Spleen (tissue), 11 donors: ENCODE measurements around the gene SLC25A1. TPM values are rescaled to one million over a fixed set of nuclear protein-coding genes. Genes with fewer than 3 reads are reported as not detected.

Experiments used
- DNase-seq: peaks from one replicate; pipeline ENCODE4 v3.0.0-alpha.2; 2020
- H3K27ac ChIP-seq, 8 donors: fragments of 200-600 bp; sonication (generic) in 7 of 8; 1 replicate in 4 of 8; 2 replicates in 4 of 8; pipeline versions ENCODE4 v1.5.0 to v1.8.0; 2016 to 2021; ENCODE audit warnings: inconsistent platforms in 4 of 8, mild to moderate bottlenecking in 4 of 8, moderate library complexity in 1 of 8
- H3K27me3 ChIP-seq, 7 donors: fragments of 200-600 bp; sonication (generic) in 6 of 7; replicated peaks in 1 of 7; 1 replicate in 4 of 7; 2 replicates in 3 of 7; pipeline versions ENCODE4 v1.5.0 to v1.8.0; 2016 to 2021; ENCODE audit warnings: inconsistent platforms in 3 of 7, mild to moderate bottlenecking in 1 of 7
- H3K36me3 ChIP-seq, 6 donors: fragments of 200-600 bp; sonication (generic) in 5 of 6; 1 replicate in 4 of 6; 2 replicates in 2 of 6; pipeline versions ENCODE4 v1.5.0 to v1.8.0; 2016 to 2021; ENCODE audit warnings: inconsistent platforms in 2 of 6
- H3K4me1 ChIP-seq, 6 donors: fragments of 200-600 bp; sonication (generic) in 5 of 6; 1 replicate in 3 of 6; 2 replicates in 3 of 6; pipeline versions ENCODE4 v1.5.0 to v1.8.0; 2016 to 2021; ENCODE audit warnings: inconsistent platforms in 3 of 6
- H3K4me3 ChIP-seq, 8 donors: fragments of 200-600 bp; sonication (generic) in 7 of 8; 1 replicate in 4 of 8; 2 replicates in 4 of 8; pipeline versions ENCODE4 v1.5.0 to v1.8.0; 2016 to 2021; ENCODE audit warnings: inconsistent platforms in 4 of 8, mild to moderate bottlenecking in 4 of 8, moderate library complexity in 2 of 8
- H3K9me3 ChIP-seq, 8 donors: fragments of 200-600 bp; sonication (generic) in 7 of 8; 1 replicate in 4 of 8; 2 replicates in 4 of 8; pipeline versions ENCODE4 v1.5.0 to v1.8.0; 2016 to 2021; ENCODE audit warnings: inconsistent platforms in 4 of 8
- POLR2A ChIP-seq, 3 donors: fragments of 450-650 bp; IDR thresholded peaks; one replicate each; pipeline ENCODE4 v1.5.1; 2017; ENCODE audit warnings: antibody characterized with exemption in 3 of 3, mild to moderate bottlenecking in 1 of 3
- POLR2AphosphoS5 ChIP-seq, 3 donors: sonication (generic); formaldehyde crosslinking; IDR thresholded peaks; one replicate each; pipeline ENCODE4 v1.5.1; 2017; ENCODE audit warnings: antibody characterized with exemption in 3 of 3
- WGBS, 5 donors: extraction: QIAGEN DNeasy Blood & Tissue Kit in 3 of 5; methylation state at CpG; one replicate each; pipeline versions ENCODE4 v1.1.5 to v1.1.7; 2013 to 2018; 5-methylcytosine and 5-hydroxymethylcytosine counted together
- intact Hi-C: fragments of 100-400 bp; cut with DNase I; formaldehyde crosslinking; loops from one replicate; pipeline ENCODE4 v1.15.0; 2023; ENCODE audit warnings: low total_unique reads
- polyA plus RNA-seq, 3 donors: library from polyadenylated mRNA; stranded (reverse); fragments of 200-250 nt; gene quantifications; one replicate each; pipeline ENCODE4 v1.2.1, GENCODE V29; 2013
- total RNA-seq, 7 donors: library from RNA; depleted of rRNA in 3 of 7; stranded (reverse); fragments of >200 nt in 3 of 7; fragmentation: NEBNext Ultra II Directional in 4 of 7; extraction: Animal tissue kit (Norgen Biotek cat#: 25700) in 4 of 7; gene quantifications; one replicate each; pipeline versions ENCODE4 v1.1.0 to v1.2.1, GENCODE V29; 2016 to 2021
- TF ChIP-seq, protein P1 (sequence below), 11 experiments: fragments of 200-600 bp in 7 of 11; fragments of 450-650 bp in 4 of 11; sonication (generic) in 4 of 11; IDR thresholded peaks in 8 of 11; conservative IDR thresholded peaks in 3 of 11; 1 replicate in 7 of 11; 2 replicates in 4 of 11; pipeline versions ENCODE4 v1.4.0 to v1.8.0; 2016 to 2021; ENCODE audit warnings: antibody characterized with exemption in 11 of 11, inconsistent platforms in 4 of 11, mild to moderate bottlenecking in 1 of 11
- donor health status: healthy with polysubstance abuse.
- donor health status: DM: no; HTN: no; CAD: no; lungs with moderate emphysema.
- donor health status: DM: no; HTN: no; CAD: no.
- donor health status: Bipolar disorder and iron deficiency.
- donor health status: healthy.
- donor health status: DM: no; HTN: no; CAD: no.
- donor health status: DM: yes; HTN: yes; CAD: no.

The SLC25A1 gene
- total and polyA plus RNA-seq, 10 donors = 23.5 to 59.7 (median 35.9) TPM

DNA sequence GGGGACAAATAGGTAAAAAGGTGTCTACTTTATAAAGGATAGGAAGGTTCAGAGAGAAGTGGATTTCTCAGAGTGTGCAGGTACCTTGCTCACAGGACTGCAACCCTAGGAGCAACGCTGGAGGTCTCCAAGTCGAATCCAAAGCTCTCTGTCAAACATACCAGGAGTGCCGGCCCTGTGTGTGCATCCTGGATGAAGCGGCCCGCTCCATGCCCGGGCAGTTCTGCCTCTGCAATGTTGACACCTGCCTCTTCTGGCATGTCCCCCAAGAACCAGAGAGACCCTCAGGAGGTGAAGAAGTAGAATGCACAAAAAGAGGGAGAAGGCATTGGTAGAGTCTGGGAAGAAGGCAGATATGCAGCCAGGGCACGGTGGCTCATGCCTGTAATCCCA, 50.5 kb downstream of the SLC25A1 start:
- TF ChIP-seq POLR2A (IDR thresholded peaks at IDR 0.05) (no peak), POLR2AphosphoS5 (IDR thresholded peaks at IDR 0.05) (no peak)
- TF ChIP-seq, protein P1, sequence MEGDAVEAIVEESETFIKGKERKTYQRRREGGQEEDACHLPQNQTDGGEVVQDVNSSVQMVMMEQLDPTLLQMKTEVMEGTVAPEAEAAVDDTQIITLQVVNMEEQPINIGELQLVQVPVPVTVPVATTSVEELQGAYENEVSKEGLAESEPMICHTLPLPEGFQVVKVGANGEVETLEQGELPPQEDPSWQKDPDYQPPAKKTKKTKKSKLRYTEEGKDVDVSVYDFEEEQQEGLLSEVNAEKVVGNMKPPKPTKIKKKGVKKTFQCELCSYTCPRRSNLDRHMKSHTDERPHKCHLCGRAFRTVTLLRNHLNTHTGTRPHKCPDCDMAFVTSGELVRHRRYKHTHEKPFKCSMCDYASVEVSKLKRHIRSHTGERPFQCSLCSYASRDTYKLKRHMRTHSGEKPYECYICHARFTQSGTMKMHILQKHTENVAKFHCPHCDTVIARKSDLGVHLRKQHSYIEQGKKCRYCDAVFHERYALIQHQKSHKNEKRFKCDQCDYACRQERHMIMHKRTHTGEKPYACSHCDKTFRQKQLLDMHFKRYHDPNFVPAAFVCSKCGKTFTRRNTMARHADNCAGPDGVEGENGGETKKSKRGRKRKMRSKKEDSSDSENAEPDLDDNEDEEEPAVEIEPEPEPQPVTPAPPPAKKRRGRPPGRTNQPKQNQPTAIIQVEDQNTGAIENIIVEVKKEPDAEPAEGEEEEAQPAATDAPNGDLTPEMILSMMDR (IDR thresholded peaks at IDR 0.05 in 8 of 11, conservative IDR thresholded peaks at IDR 0.05 in 3 of 11) = no peak
- no peaks in the 10 kb centered on the region for H3K9me3 ChIP-seq
- intact Hi-C loops = no loop called here
- H3K27ac ChIP-seq = no peak overlapping the region
- peaks cover 0 to 27% (median 8%) of the 10 kb centered on the region in 6 donors for H3K36me3 ChIP-seq
- no peaks in the 10 kb centered on the region for H3K27me3 ChIP-seq
- H3K4me1 ChIP-seq = peaks cover 0 to 4% (median 3%) of the 10 kb centered on the region in 6 donors
- DNase-seq = no peak
- 85 to 93% (median 91%) methylated on average over 7 of the region's 7 CpGs for WGBS, 5 donors
- no peak overlapping the region for H3K4me3 ChIP-seq

DNA sequence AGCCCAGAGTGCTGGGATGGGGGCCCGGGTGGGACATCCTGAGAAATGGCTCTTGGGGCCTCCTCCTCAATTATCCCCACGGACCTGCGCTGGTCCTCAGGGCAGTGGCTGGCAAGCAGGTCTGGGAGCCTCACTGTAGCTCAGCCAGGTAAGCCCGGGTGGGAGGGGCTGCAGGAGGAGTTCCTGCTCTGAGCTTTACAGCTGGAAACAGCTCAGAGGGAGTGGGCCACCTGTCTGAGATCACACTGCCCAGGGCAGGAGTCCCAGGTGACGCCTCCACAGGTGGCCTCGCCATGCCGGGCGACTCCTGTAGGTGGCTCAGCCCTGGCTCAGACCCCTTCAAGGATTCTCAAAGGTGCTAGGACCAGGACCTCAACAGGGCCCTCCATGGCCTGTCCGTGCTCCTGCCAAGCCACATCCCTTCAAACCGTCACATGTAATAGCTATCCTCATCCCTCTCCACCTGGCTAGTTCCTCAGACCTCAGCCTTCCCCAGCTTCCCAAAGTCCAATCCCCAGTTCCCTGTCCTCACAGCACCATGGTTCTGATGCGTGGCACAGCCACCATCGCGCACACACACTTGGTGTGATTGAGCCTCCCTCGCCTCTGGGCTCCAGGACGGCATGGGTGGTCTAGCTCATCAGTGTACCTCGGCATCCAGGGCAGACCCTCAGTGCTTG, 51.1 kb downstream of the SLC25A1 start:
- H3K27ac ChIP-seq = no peak overlapping the region
- intact Hi-C loops = no loop called here
- no peaks in the 10 kb centered on the region for H3K27me3 ChIP-seq
- H3K36me3 ChIP-seq = peaks cover 0 to 21% (median 5%) of the 10 kb centered on the region in 6 donors
- no peak for DNase-seq
- no peak overlapping the region for H3K4me3 ChIP-seq
- no peaks in the 10 kb centered on the region for H3K9me3 ChIP-seq
- 92 to 98% (median 94%) methylated on average over 16 of the region's 16 CpGs for WGBS, 5 donors
- H3K4me1 ChIP-seq = peaks cover 0 to 10% (median 8%) of the 10 kb centered on the region in 6 donors
- TF ChIP-seq POLR2A (IDR thresholded peaks at IDR 0.05) (no peak), POLR2AphosphoS5 (IDR thresholded peaks at IDR 0.05) (no peak)
- TF ChIP-seq, protein P1 (IDR thresholded peaks at IDR 0.05 in 8 of 11, conservative IDR thresholded peaks at IDR 0.05 in 3 of 11) = no peak

DNA sequence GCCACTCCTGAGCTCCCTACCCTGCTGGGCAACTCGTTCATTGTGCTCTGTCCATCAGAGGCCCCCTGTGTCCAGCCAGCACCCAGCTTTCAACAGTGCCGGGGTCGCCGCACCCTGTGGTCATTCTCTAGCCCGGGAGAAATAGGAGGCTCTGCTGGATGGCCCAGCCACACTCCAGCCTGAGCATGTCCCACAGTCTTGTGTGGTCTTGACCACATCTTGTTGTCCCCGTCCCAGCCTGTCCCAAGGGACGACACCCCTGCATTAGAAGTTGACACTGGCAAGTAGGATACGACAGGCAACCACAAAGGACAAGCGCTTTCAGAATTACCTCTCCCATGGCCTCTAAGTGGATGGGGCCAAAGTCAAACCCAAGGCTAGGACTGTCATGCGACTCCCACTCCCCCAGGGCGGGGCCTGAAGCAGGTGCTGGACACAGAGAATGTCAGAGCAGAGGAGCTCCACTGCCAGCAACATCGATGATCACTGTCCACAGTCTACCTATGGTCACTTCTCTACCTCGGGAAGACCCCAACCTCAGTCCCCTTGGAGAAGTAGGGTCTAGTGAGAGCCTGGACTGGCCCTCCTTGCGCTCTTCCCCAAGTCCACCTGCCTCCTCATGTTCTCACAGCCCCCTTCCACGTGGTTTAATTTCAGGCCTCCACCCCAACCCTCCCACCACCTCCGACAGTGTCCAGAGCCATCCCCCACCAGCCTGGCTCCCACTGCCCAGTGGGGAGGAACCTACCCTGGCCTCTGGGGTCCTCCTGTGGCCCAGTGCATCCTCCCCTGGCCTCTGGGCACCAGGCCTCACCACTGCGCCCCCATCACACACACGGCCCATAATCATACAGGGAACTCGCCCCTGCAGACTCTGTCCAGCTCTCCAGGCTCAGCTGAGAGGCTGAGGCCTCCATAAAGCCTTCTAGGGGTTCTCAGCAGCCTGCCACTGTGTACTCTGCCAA, 51.9 kb downstream of the SLC25A1 start:
- DNase-seq = no peak
- TF ChIP-seq, protein P1 (IDR thresholded peaks at IDR 0.05 in 8 of 11, conservative IDR thresholded peaks at IDR 0.05 in 3 of 11) = no peak
- TF ChIP-seq POLR2A (IDR thresholded peaks at IDR 0.05) (no peak), POLR2AphosphoS5 (IDR thresholded peaks at IDR 0.05) (no peak)
- Histone ChIP-seq H3K36me3 (peaks cover 0 to 12% (median under 1%) of the 10 kb centered on the region in 6 donors), H3K4me3 (no peak overlapping the region), H3K9me3 (no peaks in the 10 kb centered on the region), H3K27ac (no peak overlapping the region), H3K4me1 (peaks cover 0 to 12% (median 9%) of the 10 kb centered on the region in 6 donors), H3K27me3 (no peaks in the 10 kb centered on the region)
- WGBS, 5 donors = 83 to 92% (median 92%) methylated on average over 11 to 19 of the region's 19 CpGs
- intact Hi-C loops = no loop called here

Other genes starting within 250 kb of the SLC25A1 start
- 1 to 10 TPM in 3 of 7 donors, under 1 TPM in 1, not detected in 3; 0.66 to 4.0 (median 1.5) TPM for gene PRODH, start 242.4 kb downstream of the SLC25A1 start, total RNA-seq
- under 1 TPM; 0.55 to 0.70 (median 0.63) TPM for gene PRODH, start 242.4 kb downstream of the SLC25A1 start, polyA plus RNA-seq
- gene DGCR2, start 56.3 kb downstream of the SLC25A1 start, total RNA-seq = 10 to 100 TPM; 40.4 to 60.7 (median 51.3) TPM
- gene DGCR2, start 56.3 kb downstream of the SLC25A1 start, polyA plus RNA-seq = 10 to 100 TPM in 2 of 3 donors, 1 to 10 TPM in 1; 9.5 to 26.0 (median 11.8) TPM
- not detected for gene TSSK2, start 47.4 kb downstream of the SLC25A1 start, total RNA-seq
- gene TSSK2, start 47.4 kb downstream of the SLC25A1 start, polyA plus RNA-seq = under 1 TPM in 2 of 3 donors, not detected in 1; 0.03 to 0.06 TPM
- 10 to 100 TPM; 13.4 to 21.3 (median 16.4) TPM for gene ESS2, start 34.1 kb downstream of the SLC25A1 start, total RNA-seq
- gene ESS2, start 34.1 kb downstream of the SLC25A1 start, polyA plus RNA-seq = 10 to 100 TPM; 13.2 to 17.3 (median 16.9) TPM
- not detected for gene GSC2, start 28.4 kb downstream of the SLC25A1 start, total RNA-seq
- not detected for gene GSC2, start 28.4 kb downstream of the SLC25A1 start, polyA plus RNA-seq
- gene CLTCL1, start 113.0 kb upstream of the SLC25A1 start, total RNA-seq = 10 to 100 TPM in 1 of 7 donors, 1 to 10 TPM in 6; 4.4 to 12.4 (median 6.4) TPM
- 1 to 10 TPM; 1.0 to 3.5 (median 2.0) TPM for gene CLTCL1, start 113.0 kb upstream of the SLC25A1 start, polyA plus RNA-seq